Natural killer cell (primary cell): Measurements from ENCODE around the gene ZNF407. TPM values are rescaled to one million over a fixed set of nuclear protein-coding genes. Genes with fewer than 3 reads are reported as not detected.

Experiments used
- ATAC-seq, 3 donors: fragments of 150-1000 bp in 2 of 3; fragments of 200-7000 bp in 1 of 3; cut with Tn5 transposase; 1 replicate in 1 of 3; 2 replicates in 2 of 3; pipeline ENCODE4 v1.10.0; 2021; ENCODE audit warnings: mild to moderate bottlenecking in 2 of 3, moderate library complexity in 2 of 3
- DNase-seq, 2 donors: peaks; one replicate each; pipeline versions ENCODE4 v3.0.0 to v3.0.0-alpha.2; 2013 to 2021; ENCODE audit warnings: mixed read lengths in 1 of 2
- H3K27ac ChIP-seq: one replicate; pipeline ENCODE4 v1.5.1; 2013; ENCODE audit warnings: mild to moderate bottlenecking, low read length
- H3K27me3 ChIP-seq: one replicate; pipeline ENCODE4 v1.6.1; 2013; ENCODE audit warnings: low read length; ENCODE audit not compliant: control insufficient read depth, insufficient read depth
- H3K36me3 ChIP-seq: one replicate; pipeline ENCODE4 v1.6.1; 2013; ENCODE audit warnings: low read length; ENCODE audit not compliant: control insufficient read depth, insufficient read depth
- H3K4me1 ChIP-seq: one replicate; pipeline ENCODE4 v1.6.1; 2013; ENCODE audit warnings: low read length; ENCODE audit not compliant: control insufficient read depth, insufficient read depth
- H3K4me3 ChIP-seq: one replicate; pipeline ENCODE4 v1.5.1; 2013; ENCODE audit warnings: low read length
- H3K9me3 ChIP-seq: one replicate; pipeline ENCODE4 v1.6.1; 2013; ENCODE audit warnings: low read length; ENCODE audit not compliant: control insufficient read depth, insufficient read depth
- H3K27ac Mint-ChIP-seq, 2 donors: one replicate each; pipeline ENCODE4 v1.8.0; 2022; ENCODE audit warnings: mild to moderate bottlenecking in 2 of 2, mixed read lengths in 2 of 2, moderate library complexity in 1 of 2
- H3K27me3 Mint-ChIP-seq, 2 donors: one replicate each; pipeline ENCODE4 v1.8.0; 2022; ENCODE audit warnings: low read depth in 2 of 2, mixed read lengths in 2 of 2
- H3K36me3 Mint-ChIP-seq: one replicate; pipeline ENCODE4 v1.8.0; 2022; ENCODE audit warnings: mixed read lengths
- H3K4me1 Mint-ChIP-seq, 2 donors: one replicate each; pipeline ENCODE4 v1.8.0; 2022; ENCODE audit warnings: mixed read lengths in 2 of 2
- H3K4me3 Mint-ChIP-seq: one replicate; pipeline ENCODE4 v1.8.0; 2022; ENCODE audit warnings: mild to moderate bottlenecking, moderate library complexity, mixed read lengths
- H3K9me3 Mint-ChIP-seq, 2 donors: one replicate each; pipeline ENCODE4 v1.8.0; 2022; ENCODE audit warnings: mixed read lengths in 2 of 2
- CTCF ChIP-seq: fragments of 200-600 bp; IDR thresholded peaks from one replicate; pipeline ENCODE4 v1.8.0; 2022; ENCODE audit warnings: antibody characterized with exemption
- WGBS: methylation state at CpG from one replicate; pipeline ENCODE4 v1.1.7; 2013; ENCODE audit warnings: missing lambda C conversion rate; ENCODE audit not compliant: insufficient coverage; 5-methylcytosine and 5-hydroxymethylcytosine counted together
- intact Hi-C: fragments of 100-400 bp; cut with micrococcal nuclease; formaldehyde crosslinking; loops from one replicate; pipeline ENCODE4 v1.14.2; 2022
- total RNA-seq, 4 donors: library from RNA; stranded (reverse); fragments of 120-200 nt in 1 of 4; gene quantifications; one replicate each; pipeline versions ENCODE4 v1.2.3 to v1.2.4, GENCODE V29; 2013 to 2022

The ZNF407 gene
- total RNA-seq, 3 donors from 2014 or later (not counting 1 experiment from before 2014, with no cell fraction given): 28.4 to 36.7 (median 36.3) TPM

- intact Hi-C loops: loop anchor here (5.0 kb wide), 4 partner anchors 44 to 399 kb away; partner anchors contain the start of gene ZNF407
- H3K4me3 Mint-ChIP-seq: peak overlapping the region; percentile 84
- Histone ChIP-seq H3K4me3 (peak overlapping the region; percentile 8), H3K4me1 (peaks cover 23% of the 10 kb centered on the region), H3K27ac (peak overlapping the region; percentile 84), H3K36me3 (no peaks in the 10 kb centered on the region), H3K27me3 (no peaks in the 10 kb centered on the region), H3K9me3 (no peaks in the 10 kb centered on the region)
- no peaks in the 10 kb centered on the region for H3K27me3 Mint-ChIP-seq
- DNase-seq (peak; percentile 34 to 59), ATAC-seq (peak; percentile 67 to 74 (median 74))
- peaks cover 50 to 61% of the 10 kb centered on the region in 2 donors for H3K4me1 Mint-ChIP-seq
- no peaks in the 10 kb centered on the region for H3K36me3 Mint-ChIP-seq
- peak overlapping the region; percentile 86 to 95 for H3K27ac Mint-ChIP-seq
- TF ChIP-seq CTCF: no peak
- no peaks in the 10 kb centered on the region for H3K9me3 Mint-ChIP-seq
- 34% methylated on average over 6 of the region's 6 CpGs for WGBS
These were observed 398.4 kb downstream of the ZNF407 start for GRCh38 chr18:74996055-74996454.

- Mint-ChIP-seq H3K36me3 (no peaks in the 10 kb centered on the region), H3K4me3 (no peak overlapping the region), H3K27ac (no peak overlapping the region), H3K4me1 (peaks cover 44 to 54% of the 10 kb centered on the region in 2 donors), H3K27me3 (no peaks in the 10 kb centered on the region), H3K9me3 (no peaks in the 10 kb centered on the region)
- ATAC-seq (no peak), DNase-seq (no peak)
- Histone ChIP-seq H3K36me3 (no peaks in the 10 kb centered on the region), H3K27me3 (no peaks in the 10 kb centered on the region), H3K9me3 (no peaks in the 10 kb centered on the region), H3K4me1 (peaks cover 23% of the 10 kb centered on the region), H3K4me3 (no peak overlapping the region), H3K27ac (no peak overlapping the region)
- no peak for TF ChIP-seq CTCF
- intact Hi-C loops: loop anchor here (5.0 kb wide), 4 partner anchors 45 to 400 kb away; partner anchors contain the start of gene ZNF407
- WGBS: 96% methylated on average over 6 of the region's 6 CpGs
These were observed 399.3 kb downstream of the ZNF407 start for GRCh38 chr18:74996996-74997395.

DNA sequence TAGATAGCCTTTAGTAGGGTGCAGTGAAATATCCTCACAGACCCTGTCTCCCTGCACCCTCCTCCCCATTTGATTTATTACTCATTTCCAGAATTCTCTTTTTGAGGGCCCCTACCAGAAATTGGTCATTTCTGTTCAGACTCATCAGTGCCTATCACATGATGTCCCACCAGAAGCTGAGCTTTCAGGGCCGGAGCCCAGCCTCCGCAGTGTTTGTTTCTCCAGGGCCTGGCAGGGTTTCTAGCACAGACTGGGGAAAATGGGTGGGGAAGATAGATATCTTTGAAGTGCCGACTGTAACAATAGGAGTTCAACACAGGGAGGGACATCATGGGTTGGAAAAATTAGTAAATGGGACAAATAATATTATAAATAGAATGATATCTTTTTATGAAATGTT, 403.2 kb downstream of the ZNF407 start:
- 100% methylated on average over 3 of the region's 3 CpGs for WGBS
- Histone ChIP-seq H3K9me3 (no peaks in the 10 kb centered on the region), H3K4me3 (no peak overlapping the region), H3K27ac (no peak overlapping the region), H3K27me3 (no peaks in the 10 kb centered on the region), H3K4me1 (peaks cover 3% of the 10 kb centered on the region), H3K36me3 (no peaks in the 10 kb centered on the region)
- Mint-ChIP-seq H3K27ac (no peak overlapping the region), H3K4me1 (peaks cover 23 to 26% of the 10 kb centered on the region in 2 donors), H3K4me3 (no peak overlapping the region), H3K9me3 (no peaks in the 10 kb centered on the region), H3K36me3 (no peaks in the 10 kb centered on the region), H3K27me3 (no peaks in the 10 kb centered on the region)
- intact Hi-C loops: no loop called here
- ATAC-seq (no peak), DNase-seq (no peak)
- no peak for TF ChIP-seq CTCF

- no peaks in the 10 kb centered on the region for H3K27me3 ChIP-seq
- H3K27me3 Mint-ChIP-seq: peaks cover 5 to 7% of the 10 kb centered on the region in 2 donors
- H3K4me3 Mint-ChIP-seq: no peak overlapping the region
These were observed 405.4 kb downstream of the ZNF407 start for GRCh38 chr18:75003039-75003438.

More at GRCh38 chr18:75003039-75003438, 405.4 kb downstream of the ZNF407 start:
- Histone ChIP-seq H3K4me1 (no peaks in the 10 kb centered on the region), H3K4me3 (no peak overlapping the region), H3K27ac (no peak overlapping the region), H3K36me3 (no peaks in the 10 kb centered on the region), H3K9me3 (no peaks in the 10 kb centered on the region)
- no peak overlapping the region for H3K27ac Mint-ChIP-seq
- peaks cover 7 to 19% of the 10 kb centered on the region in 2 donors for H3K4me1 Mint-ChIP-seq
- WGBS: no CpG with 5 or more reads among the region's 2 CpGs
- no peaks in the 10 kb centered on the region for H3K9me3 Mint-ChIP-seq
- H3K36me3 Mint-ChIP-seq: no peaks in the 10 kb centered on the region
- no peak for TF ChIP-seq CTCF
- intact Hi-C loops: no loop called here
- ATAC-seq (no peak), DNase-seq (no peak)
